Measurements from ENCODE around the gene ATP8B4. TPM values are rescaled to one million over a fixed set of nuclear protein-coding genes. Genes with fewer than 3 reads are reported as not detected.

ATP8B4 gene
- total RNA-seq, 4 donors from 2014 or later, result 2.7 to 6.3 (median 3.7) TPM

- H3K36me3 ChIP-seq, result no peaks in the 10 kb centered on the region
- no peaks in the 10 kb centered on the region for H3K9me3 ChIP-seq
- no peaks in the 10 kb centered on the region for H3K27me3 ChIP-seq
- no peak overlapping the region for H3K27ac ChIP-seq (replicated peaks in 1 of 4)
- no peak for DNase-seq (ENCODE audit: extremely low spot score)
- H3K4me3 ChIP-seq, result no peak overlapping the region
- H3K4me1 ChIP-seq, result no peaks in the 10 kb centered on the region
- no peak for TF ChIP-seq EP300 (IDR thresholded peaks at IDR 0.05)
- no peak for TF ChIP-seq CTCF (IDR thresholded peaks at IDR 0.05)
- TF ChIP-seq POLR2A (IDR thresholded peaks at IDR 0.05; ENCODE audit: low read depth), result no peak
- TF ChIP-seq POLR2AphosphoS5 (IDR thresholded peaks at IDR 0.05), result no peak
- intact Hi-C loops (cut with DNase I), result no loop called here
Observed at GRCh38 chr15:50150851-50151250, 31.8 kb upstream of the ATP8B4 start.

- H3K9me3 ChIP-seq, result no peaks in the 10 kb centered on the region
- H3K36me3 ChIP-seq, result no peaks in the 10 kb centered on the region
- H3K27ac ChIP-seq (replicated peaks in 1 of 4), result no peak overlapping the region
- no peak overlapping the region for H3K4me3 ChIP-seq
- WGBS, result 96% methylated on average over 3 of the region's 3 CpGs
- peaks cover 0 to 4% (median 1%) of the 10 kb centered on the region in 4 donors for H3K4me1 ChIP-seq
- no peak for DNase-seq (ENCODE audit: extremely low spot score)
- TF ChIP-seq EP300 (IDR thresholded peaks at IDR 0.05), result no peak
- no peak for TF ChIP-seq POLR2A (IDR thresholded peaks at IDR 0.05; ENCODE audit: low read depth)
- TF ChIP-seq CTCF (IDR thresholded peaks at IDR 0.05), result no peak
- TF ChIP-seq POLR2AphosphoS5 (IDR thresholded peaks at IDR 0.05), result no peak
- H3K27me3 ChIP-seq, result no peaks in the 10 kb centered on the region
- intact Hi-C loops (cut with DNase I), result no loop called here
Observed at GRCh38 chr15:50150349-50150748, 31.3 kb upstream of the ATP8B4 start.

GRCh38 chr15:50149090-50149489 lies 30.1 kb upstream of the ATP8B4 start:
- intact Hi-C loops (cut with DNase I), result loop anchor here (5.0 kb wide), 2 partner anchors 727 to 1287 kb away; partner anchors contain the start of gene FGF7
- WGBS, result 43% methylated on average over 1 of the region's 1 CpG
- no peaks in the 10 kb centered on the region for H3K36me3 ChIP-seq
- H3K27me3 ChIP-seq, result no peaks in the 10 kb centered on the region
- TF ChIP-seq POLR2AphosphoS5 (IDR thresholded peaks at IDR 0.05) (no peak), CTCF (IDR thresholded peaks at IDR 0.05) (no peak), POLR2A (IDR thresholded peaks at IDR 0.05; ENCODE audit: low read depth) (no peak), EP300 (IDR thresholded peaks at IDR 0.05) (no peak)
- no peak for DNase-seq (ENCODE audit: extremely low spot score)
- H3K4me1 ChIP-seq, result peaks cover 0 to 8% (median 6%) of the 10 kb centered on the region in 4 donors
- no peak overlapping the region for H3K4me3 ChIP-seq
- no peak overlapping the region for H3K27ac ChIP-seq (replicated peaks in 1 of 4)
- no peaks in the 10 kb centered on the region for H3K9me3 ChIP-seq

- intact Hi-C loops (cut with DNase I), result loop anchor here (5.0 kb wide), 2 partner anchors 726 to 1286 kb away; partner anchors contain the start of gene FGF7
- WGBS, result 78% methylated on average over 4 of the region's 4 CpGs
- no peaks in the 10 kb centered on the region for H3K36me3 ChIP-seq
- no peak for DNase-seq (ENCODE audit: extremely low spot score)
- H3K4me1 ChIP-seq, result peaks cover 0 to 8% (median 6%) of the 10 kb centered on the region in 4 donors
- TF ChIP-seq CTCF (IDR thresholded peaks at IDR 0.05) (no peak), EP300 (IDR thresholded peaks at IDR 0.05) (no peak), POLR2AphosphoS5 (IDR thresholded peaks at IDR 0.05) (no peak), POLR2A (IDR thresholded peaks at IDR 0.05; ENCODE audit: low read depth) (no peak)
- H3K9me3 ChIP-seq, result no peaks in the 10 kb centered on the region
- H3K27ac ChIP-seq (replicated peaks in 1 of 4), result no peak overlapping the region
- no peaks in the 10 kb centered on the region for H3K27me3 ChIP-seq
- H3K4me3 ChIP-seq, result no peak overlapping the region
Observed at GRCh38 chr15:50148362-50148963, 29.4 kb upstream of the ATP8B4 start.

GRCh38 chr15:50146632-50147031 lies 27.6 kb upstream of the ATP8B4 start:
- H3K4me1 ChIP-seq, result peaks cover 0 to 8% (median 6%) of the 10 kb centered on the region in 4 donors
- H3K4me3 ChIP-seq, result no peak overlapping the region
- no peaks in the 10 kb centered on the region for H3K36me3 ChIP-seq
- 87% methylated on average over 2 of the region's 2 CpGs for WGBS
- H3K27ac ChIP-seq (replicated peaks in 1 of 4), result no peak overlapping the region
- intact Hi-C loops (cut with DNase I), result loop anchor here (5.0 kb wide), 2 partner anchors 724 to 1284 kb away; partner anchors contain the start of gene FGF7
- no peaks in the 10 kb centered on the region for H3K9me3 ChIP-seq
- no peak for DNase-seq (ENCODE audit: extremely low spot score)
- H3K27me3 ChIP-seq, result no peaks in the 10 kb centered on the region
- TF ChIP-seq EP300 (IDR thresholded peaks at IDR 0.05), result no peak
- TF ChIP-seq POLR2AphosphoS5 (IDR thresholded peaks at IDR 0.05), result no peak
- no peak for TF ChIP-seq POLR2A (IDR thresholded peaks at IDR 0.05; ENCODE audit: low read depth)
- no peak for TF ChIP-seq CTCF (IDR thresholded peaks at IDR 0.05)

Measured in esophagus muscularis mucosa (tissue), 4 donors.